ENCODE results near the gene BTBD17. TPM values are rescaled to one million over a fixed set of nuclear protein-coding genes. Genes with fewer than 3 reads are reported as not detected.

The BTBD17 gene
- total RNA-seq, 1 donor from 2014 or later, result not detected

DNA sequence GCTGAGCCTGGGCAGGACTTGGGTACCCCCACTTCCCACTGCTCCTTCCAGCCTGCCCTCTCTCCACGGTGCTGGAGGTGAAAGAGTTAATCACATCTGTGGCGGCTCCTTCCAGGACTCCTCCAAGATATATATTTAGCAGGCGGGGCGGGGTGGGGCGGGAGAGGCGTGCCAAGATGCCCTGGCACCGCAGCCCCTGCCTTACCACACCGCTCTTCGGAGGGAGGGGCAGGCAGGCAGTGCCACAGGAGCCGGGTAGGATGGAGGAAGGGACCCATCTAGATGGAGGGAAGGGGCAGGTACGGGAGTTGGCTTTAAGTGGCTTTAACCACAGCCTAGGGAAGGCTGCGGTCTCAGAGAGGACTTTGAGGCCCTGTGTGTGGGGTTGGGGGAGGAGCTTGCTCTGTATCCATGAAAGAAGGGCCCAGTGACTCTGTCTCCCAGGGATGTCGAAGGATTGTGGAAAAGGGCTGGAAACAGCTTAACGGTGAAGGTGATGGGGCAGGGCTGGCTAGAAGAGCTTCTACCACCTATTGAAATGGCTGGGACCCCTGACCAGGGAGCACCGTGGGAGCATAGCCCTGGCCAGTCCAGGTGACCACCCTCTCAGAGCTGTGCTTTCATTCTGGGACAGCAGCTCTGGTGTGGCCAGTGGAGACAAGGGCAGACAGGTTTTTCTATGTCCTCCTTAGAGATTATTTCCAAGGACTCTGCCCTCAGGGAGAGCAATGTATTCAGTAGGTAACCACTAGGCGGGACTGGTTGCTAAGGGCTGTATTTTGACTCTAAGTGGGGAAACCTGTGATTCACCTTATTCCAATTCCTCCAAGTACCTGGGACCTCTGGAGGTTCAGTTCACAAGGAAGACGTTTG lies 18.7 kb upstream of the BTBD17 start:
- no peak overlapping the region for H3K27ac Mint-ChIP-seq (ENCODE audit: unreplicated experiment)
- no peaks in the 10 kb centered on the region for H3K9me3 ChIP-seq (ENCODE audit: insufficient read depth, low read depth, low read length)
- H3K36me3 ChIP-seq (ENCODE audit: insufficient read depth, low read length), result no peaks in the 10 kb centered on the region
- H3K79me2 ChIP-seq (ENCODE audit: insufficient read depth, low read length), result no peaks in the 10 kb centered on the region
- FAIRE-seq, result no peak
- H3K9ac ChIP-seq (ENCODE audit: low read length), result no peak overlapping the region
- H3K9me3 Mint-ChIP-seq (ENCODE audit: unreplicated experiment), result no peaks in the 10 kb centered on the region
- H3K4me3 ChIP-seq (ENCODE audit: insufficient read depth, low read depth, low read length), result no peak overlapping the region
- H3K4me3 Mint-ChIP-seq (ENCODE audit: unreplicated experiment), result no peak overlapping the region
- H4K20me1 ChIP-seq (ENCODE audit: insufficient read depth, low read length), result no peaks in the 10 kb centered on the region
- H3K4me1 ChIP-seq (ENCODE audit: insufficient read depth, low read length), result no peaks in the 10 kb centered on the region
- peak overlapping the region; percentile 67 for H3K4me2 ChIP-seq (ENCODE audit: low read length)
- H3K36me3 Mint-ChIP-seq (ENCODE audit: low read depth, unreplicated experiment), result no peaks in the 10 kb centered on the region
- no peak for DNase-seq (ENCODE audit: low read depth)
- H3K27me3 Mint-ChIP-seq (ENCODE audit: low read depth, unreplicated experiment), result peaks cover 41% of the 10 kb centered on the region
- H2AFZ ChIP-seq (ENCODE audit: low read depth, low read length), result peak overlapping the region; percentile 63
- TF ChIP-seq EZH2 (IDR thresholded peaks at IDR 0.05; ENCODE audit: insufficient read depth, low read length), result no peak
- TF ChIP-seq, protein P1, sequence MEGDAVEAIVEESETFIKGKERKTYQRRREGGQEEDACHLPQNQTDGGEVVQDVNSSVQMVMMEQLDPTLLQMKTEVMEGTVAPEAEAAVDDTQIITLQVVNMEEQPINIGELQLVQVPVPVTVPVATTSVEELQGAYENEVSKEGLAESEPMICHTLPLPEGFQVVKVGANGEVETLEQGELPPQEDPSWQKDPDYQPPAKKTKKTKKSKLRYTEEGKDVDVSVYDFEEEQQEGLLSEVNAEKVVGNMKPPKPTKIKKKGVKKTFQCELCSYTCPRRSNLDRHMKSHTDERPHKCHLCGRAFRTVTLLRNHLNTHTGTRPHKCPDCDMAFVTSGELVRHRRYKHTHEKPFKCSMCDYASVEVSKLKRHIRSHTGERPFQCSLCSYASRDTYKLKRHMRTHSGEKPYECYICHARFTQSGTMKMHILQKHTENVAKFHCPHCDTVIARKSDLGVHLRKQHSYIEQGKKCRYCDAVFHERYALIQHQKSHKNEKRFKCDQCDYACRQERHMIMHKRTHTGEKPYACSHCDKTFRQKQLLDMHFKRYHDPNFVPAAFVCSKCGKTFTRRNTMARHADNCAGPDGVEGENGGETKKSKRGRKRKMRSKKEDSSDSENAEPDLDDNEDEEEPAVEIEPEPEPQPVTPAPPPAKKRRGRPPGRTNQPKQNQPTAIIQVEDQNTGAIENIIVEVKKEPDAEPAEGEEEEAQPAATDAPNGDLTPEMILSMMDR (IDR thresholded peaks at IDR 0.05; ENCODE audit: insufficient read depth, low read depth, low read length), result no peak
- H3K27me3 ChIP-seq (ENCODE audit: insufficient read depth, low read length), result no peaks in the 10 kb centered on the region
- no peak overlapping the region for H3K27ac ChIP-seq (ENCODE audit: low read depth, low read length)
- H3K4me1 Mint-ChIP-seq (ENCODE audit: low read depth, unreplicated experiment), result no peaks in the 10 kb centered on the region

DNA sequence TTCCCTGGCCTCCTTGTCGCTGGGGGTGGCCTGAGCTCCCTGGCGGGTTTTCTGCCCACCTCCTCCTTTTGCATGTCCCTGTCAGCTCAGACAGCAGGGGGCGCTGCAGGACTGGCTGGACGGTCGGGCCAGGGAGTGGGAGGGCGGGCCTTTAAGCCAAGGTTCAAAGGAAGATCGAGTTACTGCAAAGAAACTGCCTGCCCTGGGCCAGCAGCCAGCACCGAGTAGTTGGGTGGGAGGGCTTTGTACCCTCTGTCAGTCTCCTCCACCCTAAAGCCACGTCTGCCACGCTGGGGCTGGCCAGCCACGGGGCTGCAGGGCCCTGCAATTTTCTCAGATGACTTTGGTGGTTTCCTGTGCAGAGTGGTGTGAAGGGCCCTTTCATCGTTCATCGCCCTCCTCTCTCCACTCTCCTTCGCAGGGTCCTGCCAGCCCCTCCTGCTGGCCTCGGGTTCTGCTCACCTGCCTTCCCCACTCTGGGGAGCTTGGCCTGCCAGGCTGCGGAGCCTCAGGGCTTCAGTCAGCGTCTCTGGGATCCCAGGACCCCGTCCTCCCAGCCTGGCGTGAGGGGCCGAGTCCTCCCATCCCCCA lies 17.9 kb upstream of the BTBD17 start:
- Histone ChIP-seq H3K36me3 (ENCODE audit: insufficient read depth, low read length) (no peaks in the 10 kb centered on the region), H4K20me1 (ENCODE audit: insufficient read depth, low read length) (no peaks in the 10 kb centered on the region), H3K4me1 (ENCODE audit: insufficient read depth, low read length) (no peaks in the 10 kb centered on the region), H3K4me2 (ENCODE audit: low read length) (peak overlapping the region; percentile 67), H3K79me2 (ENCODE audit: insufficient read depth, low read length) (no peaks in the 10 kb centered on the region), H3K9ac (ENCODE audit: low read length) (no peak overlapping the region), H3K27ac (ENCODE audit: low read depth, low read length) (no peak overlapping the region), H3K27me3 (ENCODE audit: insufficient read depth, low read length) (no peaks in the 10 kb centered on the region), H3K4me3 (ENCODE audit: insufficient read depth, low read depth, low read length) (no peak overlapping the region), H2AFZ (ENCODE audit: low read depth, low read length) (peak overlapping the region; percentile 63), H3K9me3 (ENCODE audit: insufficient read depth, low read depth, low read length) (no peaks in the 10 kb centered on the region)
- DNase-seq (ENCODE audit: low read depth) (peak; percentile 31), FAIRE-seq (no peak)
- Mint-ChIP-seq H3K27ac (ENCODE audit: unreplicated experiment) (no peak overlapping the region), H3K36me3 (ENCODE audit: low read depth, unreplicated experiment) (no peaks in the 10 kb centered on the region), H3K9me3 (ENCODE audit: unreplicated experiment) (no peaks in the 10 kb centered on the region), H3K4me1 (ENCODE audit: low read depth, unreplicated experiment) (no peaks in the 10 kb centered on the region), H3K4me3 (ENCODE audit: unreplicated experiment) (no peak overlapping the region), H3K27me3 (ENCODE audit: low read depth, unreplicated experiment) (peaks cover 47% of the 10 kb centered on the region)
- TF ChIP-seq EZH2 (IDR thresholded peaks at IDR 0.05; ENCODE audit: insufficient read depth, low read length), result no peak
- TF ChIP-seq, protein P1 (IDR thresholded peaks at IDR 0.05; ENCODE audit: insufficient read depth, low read depth, low read length), result peak; percentile 53
